ENCODE results near the gene XCR1.

Gene XCR1

GRCh38 chr3:45980819-45981218 lies 46.5 kb downstream of the XCR1 start:
- no peak for DNase-seq

GRCh38 chr3:45980229-45980813 lies 47.0 kb downstream of the XCR1 start:
- no peak for DNase-seq

- no peak for DNase-seq
These were observed 47.9 kb downstream of the XCR1 start for GRCh38 chr3:45979378-45979777.

- DNase-seq: no peak
These were observed 49.1 kb downstream of the XCR1 start for GRCh38 chr3:45978006-45978761.

- DNase-seq: no peak
These were observed 50.8 kb downstream of the XCR1 start for GRCh38 chr3:45976191-45977091.

GRCh38 chr3:45975686-45976085 lies 51.6 kb downstream of the XCR1 start:
- DNase-seq: no peak

- DNase-seq: no peak
These were observed 52.6 kb downstream of the XCR1 start for GRCh38 chr3:45974686-45975085.

- DNase-seq: no peak
These were observed 54.5 kb downstream of the XCR1 start for GRCh38 chr3:45972534-45973402.

GRCh38 chr3:45969953-45970352 lies 57.3 kb downstream of the XCR1 start:
- DNase-seq: no peak

- DNase-seq: no peak
These were observed 58.2 kb downstream of the XCR1 start for GRCh38 chr3:45969116-45969515.

- DNase-seq: no peak
These were observed 58.6 kb downstream of the XCR1 start for GRCh38 chr3:45968706-45969105.

- no peak for DNase-seq
These were observed 59.1 kb downstream of the XCR1 start for GRCh38 chr3:45968149-45968548.

GRCh38 chr3:45967724-45968123 lies 59.6 kb downstream of the XCR1 start:
- DNase-seq: no peak
